Smooth muscle cell (in vitro differentiated cells): ENCODE measurements around the gene CREB5. TPM values are rescaled to one million over a fixed set of nuclear protein-coding genes. Genes with fewer than 3 reads are reported as not detected.

Experiments used
- DNase-seq: peaks from one replicate; lab custom pipeline; 2025; ENCODE audit not compliant: unreplicated experiment; lab: John Stamatoyannopoulos, UW
- H2AFZ ChIP-seq: fragments of 200-600 bp; sonication (generic); 2 replicates; pipeline ENCODE4 v1.6.0; 2016; ENCODE audit warnings: antibody characterized with exemption, low read depth, mild to moderate bottlenecking
- H3F3A ChIP-seq: fragments of 200-600 bp; sonication (generic); 2 replicates; pipeline ENCODE4 v1.6.0; 2017; ENCODE audit warnings: antibody characterized with exemption, low read depth
- H3K27ac ChIP-seq: fragments of 200-600 bp; sonication (generic); 2 replicates; pipeline ENCODE4 v1.5.1; 2016; ENCODE audit warnings: low read depth, mild to moderate bottlenecking
- H3K27me3 ChIP-seq: fragments of 200-600 bp; sonication (generic); 2 replicates; pipeline ENCODE4 v1.6.1; 2016; ENCODE audit warnings: low read depth, mild to moderate bottlenecking
- H3K36me3 ChIP-seq: fragments of 200-600 bp; sonication (generic); 2 replicates; pipeline ENCODE4 v1.5.1; 2016; ENCODE audit warnings: low read depth
- H3K4me1 ChIP-seq: fragments of 200-600 bp; sonication (generic); 2 replicates; pipeline ENCODE4 v1.5.1; 2016; ENCODE audit warnings: low read depth
- H3K4me2 ChIP-seq: fragments of 200-600 bp; sonication (generic); 2 replicates; pipeline ENCODE4 v1.6.0; 2016; ENCODE audit warnings: mild to moderate bottlenecking
- H3K4me3 ChIP-seq: fragments of 200-600 bp; sonication (generic); 2 replicates; pipeline ENCODE4 v1.5.1; 2016; ENCODE audit warnings: mild to moderate bottlenecking
- H3K79me2 ChIP-seq: fragments of 200-600 bp; sonication (generic); 2 replicates; pipeline ENCODE4 v1.6.0; 2016; ENCODE audit warnings: low read depth, mild to moderate bottlenecking
- H3K9ac ChIP-seq: fragments of 200-600 bp; sonication (generic); 2 replicates; pipeline ENCODE4 v1.6.0; 2016; ENCODE audit warnings: low read depth
- H3K9me3 ChIP-seq: fragments of 200-600 bp; sonication (generic); replicated peaks from 2 replicates; pipeline ENCODE4 v1.5.1; 2016; ENCODE audit warnings: low read depth
- H4K20me1 ChIP-seq: fragments of 200-600 bp; sonication (generic); 2 replicates; pipeline ENCODE4 v1.6.0; 2016; ENCODE audit warnings: low read depth
- WGBS: methylation state at CpG from one replicate; pipeline ENCODE4 v1.1.7; 2016; ENCODE audit warnings: low lambda C conversion rate; 5-methylcytosine and 5-hydroxymethylcytosine counted together
- polyA plus RNA-seq: library from polyadenylated mRNA; unstranded; fragments of >200 nt; fragmentation: Nextera tagmentation; extraction: Ambion mirVana; gene quantifications from 2 replicates; pipeline ENCODE4 v1.2.1, GENCODE V29; 2016
- total RNA-seq: library from RNA; depleted of rRNA; stranded (reverse); fragments of >200 nt; gene quantifications from 2 replicates; pipeline ENCODE4 v1.2.3, GENCODE V29; 2014
- TF ChIP-seq, protein P1 (sequence below): fragments of 200-600 bp; sonication (generic); IDR thresholded peaks from 2 replicates; pipeline ENCODE4 v1.5.1; 2017; ENCODE audit warnings: borderline replicate concordance, mild to moderate bottlenecking, antibody characterized with exemption; ENCODE audit not compliant: insufficient read depth, poor library complexity, severe bottlenecking

CREB5 gene
- total and polyA plus RNA-seq, 2 experiments from 2014 or later, result 6.2 to 18.2 TPM

DNA sequence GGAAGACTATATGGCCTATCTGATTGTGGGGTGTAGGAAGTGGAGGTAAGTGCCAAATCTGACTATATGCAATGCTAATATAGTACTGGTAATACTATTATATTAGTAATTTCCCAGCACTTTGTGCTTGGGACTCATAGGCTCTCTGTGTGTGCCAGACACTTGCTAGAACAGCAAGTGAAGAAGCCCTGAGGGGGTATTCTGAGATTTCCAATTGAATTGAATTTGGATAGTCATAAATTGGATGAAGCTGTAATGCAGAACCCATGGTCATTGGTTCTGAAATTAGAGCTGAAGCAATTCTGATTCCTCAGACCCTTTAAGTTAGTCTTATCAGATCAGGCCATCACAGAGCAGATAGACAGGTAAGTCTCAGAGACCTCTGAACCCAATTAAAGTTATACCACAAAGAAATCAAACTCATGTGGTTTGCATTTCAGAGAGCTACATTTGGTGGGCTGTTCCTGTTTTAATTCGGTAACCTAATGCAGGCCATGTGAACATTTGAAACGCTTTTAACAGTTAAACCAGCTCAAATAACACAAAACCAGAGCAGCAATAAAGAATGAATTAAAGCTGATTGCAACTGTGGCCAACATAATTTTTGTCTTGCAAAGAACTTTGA, 179.5 kb downstream of the CREB5 start:
- no peaks in the 10 kb centered on the region for H3K36me3 ChIP-seq
- 86% methylated on average over 2 of the region's 2 CpGs for WGBS
- no peaks in the 10 kb centered on the region for H3K9me3 ChIP-seq
- no peaks in the 10 kb centered on the region for H3F3A ChIP-seq
- H3K4me3 ChIP-seq, result no peak overlapping the region
- H3K4me1 ChIP-seq, result no peaks in the 10 kb centered on the region
- H3K27me3 ChIP-seq, result no peaks in the 10 kb centered on the region
- no peak overlapping the region for H3K4me2 ChIP-seq
- H3K27ac ChIP-seq, result no peak overlapping the region
- no peaks in the 10 kb centered on the region for H4K20me1 ChIP-seq
- H3K9ac ChIP-seq, result no peak overlapping the region
- H2AFZ ChIP-seq, result no peak overlapping the region
- no peaks in the 10 kb centered on the region for H3K79me2 ChIP-seq
- DNase-seq, result no peak
- TF ChIP-seq, protein P1, sequence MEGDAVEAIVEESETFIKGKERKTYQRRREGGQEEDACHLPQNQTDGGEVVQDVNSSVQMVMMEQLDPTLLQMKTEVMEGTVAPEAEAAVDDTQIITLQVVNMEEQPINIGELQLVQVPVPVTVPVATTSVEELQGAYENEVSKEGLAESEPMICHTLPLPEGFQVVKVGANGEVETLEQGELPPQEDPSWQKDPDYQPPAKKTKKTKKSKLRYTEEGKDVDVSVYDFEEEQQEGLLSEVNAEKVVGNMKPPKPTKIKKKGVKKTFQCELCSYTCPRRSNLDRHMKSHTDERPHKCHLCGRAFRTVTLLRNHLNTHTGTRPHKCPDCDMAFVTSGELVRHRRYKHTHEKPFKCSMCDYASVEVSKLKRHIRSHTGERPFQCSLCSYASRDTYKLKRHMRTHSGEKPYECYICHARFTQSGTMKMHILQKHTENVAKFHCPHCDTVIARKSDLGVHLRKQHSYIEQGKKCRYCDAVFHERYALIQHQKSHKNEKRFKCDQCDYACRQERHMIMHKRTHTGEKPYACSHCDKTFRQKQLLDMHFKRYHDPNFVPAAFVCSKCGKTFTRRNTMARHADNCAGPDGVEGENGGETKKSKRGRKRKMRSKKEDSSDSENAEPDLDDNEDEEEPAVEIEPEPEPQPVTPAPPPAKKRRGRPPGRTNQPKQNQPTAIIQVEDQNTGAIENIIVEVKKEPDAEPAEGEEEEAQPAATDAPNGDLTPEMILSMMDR, result no peak

DNA sequence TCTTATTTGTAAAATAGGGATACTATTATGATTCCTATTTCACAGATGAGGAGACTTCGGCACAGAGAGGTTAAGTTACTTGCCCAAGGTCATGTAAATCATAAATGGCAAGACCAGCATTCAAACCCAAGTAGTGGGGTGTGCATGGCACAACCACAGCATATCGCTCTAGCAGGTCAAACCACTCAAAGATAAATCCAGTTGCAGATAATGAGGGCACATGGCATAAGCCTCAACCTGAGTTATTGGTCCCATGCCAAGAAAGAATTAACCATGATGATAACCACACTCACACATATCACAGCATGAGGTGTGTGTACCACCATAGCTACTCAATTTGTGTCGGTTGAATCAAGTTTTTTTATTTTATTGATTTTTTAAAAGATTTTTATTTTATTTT, 180.5 kb downstream of the CREB5 start:
- Histone ChIP-seq H3F3A (no peaks in the 10 kb centered on the region), H2AFZ (no peak overlapping the region), H3K79me2 (no peaks in the 10 kb centered on the region), H3K9me3 (no peaks in the 10 kb centered on the region), H4K20me1 (no peaks in the 10 kb centered on the region), H3K36me3 (no peaks in the 10 kb centered on the region), H3K9ac (no peak overlapping the region), H3K4me1 (no peaks in the 10 kb centered on the region), H3K4me2 (no peak overlapping the region), H3K27ac (no peak overlapping the region), H3K27me3 (no peaks in the 10 kb centered on the region), H3K4me3 (no peak overlapping the region)
- 96% methylated on average over 3 of the region's 3 CpGs for WGBS
- DNase-seq, result no peak
- TF ChIP-seq, protein P1, result no peak

DNA sequence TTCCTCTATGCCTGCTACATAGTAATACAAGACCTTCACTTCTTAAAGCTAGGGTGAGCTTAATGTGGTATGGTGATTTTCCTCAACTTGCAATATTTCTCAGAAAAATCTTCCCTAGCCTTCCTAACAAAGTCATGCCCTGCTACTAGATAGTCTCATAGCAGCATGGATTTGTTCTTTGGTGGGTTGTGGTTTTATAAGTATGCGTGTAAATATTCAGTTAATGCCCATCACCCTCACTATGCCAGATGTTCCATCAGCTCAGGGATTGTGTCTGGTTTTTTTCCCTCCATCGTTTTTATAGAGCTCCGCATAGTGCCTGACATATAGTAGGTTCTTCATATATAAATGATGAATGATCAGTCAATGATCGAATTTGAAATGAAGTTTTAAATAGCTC, 182.8 kb downstream of the CREB5 start:
- Histone ChIP-seq H3K27ac (no peak overlapping the region), H3K4me2 (no peak overlapping the region), H2AFZ (no peak overlapping the region), H3K27me3 (no peaks in the 10 kb centered on the region), H3K9me3 (no peaks in the 10 kb centered on the region), H3K4me3 (no peak overlapping the region), H3K9ac (no peak overlapping the region), H3K36me3 (no peaks in the 10 kb centered on the region), H4K20me1 (no peaks in the 10 kb centered on the region), H3F3A (no peaks in the 10 kb centered on the region), H3K4me1 (no peaks in the 10 kb centered on the region), H3K79me2 (no peaks in the 10 kb centered on the region)
- TF ChIP-seq, protein P1, result no peak
- DNase-seq, result no peak
- 50% methylated on average over 4 of the region's 4 CpGs for WGBS

DNA sequence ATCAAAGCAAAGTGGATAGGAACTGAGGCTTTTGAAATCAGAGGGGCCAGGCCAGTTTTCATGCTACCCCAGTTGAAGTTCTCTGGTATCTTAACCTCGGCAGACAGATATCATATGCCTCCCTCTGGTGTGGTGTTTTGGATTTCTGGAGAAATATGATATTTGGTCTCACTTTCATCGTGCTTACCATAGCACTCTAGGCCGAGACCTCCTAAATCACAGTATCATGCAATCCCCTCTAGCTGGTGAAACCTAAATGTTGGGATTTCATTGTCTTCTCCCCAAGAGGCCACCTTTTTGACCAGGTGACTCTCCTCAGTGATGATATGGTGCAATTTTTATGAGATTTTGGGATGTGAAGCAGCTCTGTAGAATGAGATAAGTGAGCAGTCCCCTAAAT, 183.5 kb downstream of the CREB5 start:
- H3K4me3 ChIP-seq, result no peak overlapping the region
- H3K79me2 ChIP-seq, result no peaks in the 10 kb centered on the region
- WGBS, result 100% methylated on average over 3 of the region's 3 CpGs
- H2AFZ ChIP-seq, result no peak overlapping the region
- H4K20me1 ChIP-seq, result no peaks in the 10 kb centered on the region
- no peak overlapping the region for H3K9ac ChIP-seq
- TF ChIP-seq, protein P1, result no peak
- no peak overlapping the region for H3K27ac ChIP-seq
- peaks cover 4% of the 10 kb centered on the region for H3K27me3 ChIP-seq
- H3F3A ChIP-seq, result no peaks in the 10 kb centered on the region
- no peaks in the 10 kb centered on the region for H3K4me1 ChIP-seq
- H3K9me3 ChIP-seq, result no peaks in the 10 kb centered on the region
- no peaks in the 10 kb centered on the region for H3K36me3 ChIP-seq
- DNase-seq, result no peak
- H3K4me2 ChIP-seq, result no peak overlapping the region
